Brain microvascular endothelial cell (primary cell): ENCODE data around the gene PVALEF.

ENCODE experiments used
- DNase-seq: peaks from one replicate; pipeline ENCODE4 v3.0.0-alpha.2; 2020
- H3K27ac ChIP-seq: fragments of 250-450 bp; sonication (Bioruptor Pico); 2 replicates; pipeline ENCODE4 v1.5.1; 2020; ENCODE audit warnings: mild to moderate bottlenecking, moderate library complexity
- H3K27me3 ChIP-seq: fragments of 250-450 bp; sonication (Bioruptor Pico); replicated peaks from 2 replicates; pipeline ENCODE4 v1.5.1; 2020; ENCODE audit warnings: mild to moderate bottlenecking
- H3K36me3 ChIP-seq: fragments of 250-450 bp; sonication (Bioruptor Pico); replicated peaks from 2 replicates; pipeline ENCODE4 v1.5.1; 2020; ENCODE audit warnings: mild to moderate bottlenecking
- H3K4me3 ChIP-seq: 2 replicates; pipeline ENCODE4 v1.5.1; 2011; ENCODE audit warnings: low read depth, mild to moderate bottlenecking, control low read depth, low read length, moderate library complexity
- in situ Hi-C: cut with HindIII; loops from 2 replicates; pipeline ENCODE4 v1.10.0; 2017; ENCODE audit warnings: low sequenced_read_pairs, low pct_ligation_motif_present
- TF ChIP-seq, protein P1 (sequence below): IDR thresholded peaks from 2 replicates; pipeline ENCODE4 v1.5.1; 2011; ENCODE audit warnings: low read depth, mild to moderate bottlenecking, moderate library complexity, low read length, control low read depth, inconsistent platforms; ENCODE audit errors: missing control alignments

PVALEF gene

DNA sequence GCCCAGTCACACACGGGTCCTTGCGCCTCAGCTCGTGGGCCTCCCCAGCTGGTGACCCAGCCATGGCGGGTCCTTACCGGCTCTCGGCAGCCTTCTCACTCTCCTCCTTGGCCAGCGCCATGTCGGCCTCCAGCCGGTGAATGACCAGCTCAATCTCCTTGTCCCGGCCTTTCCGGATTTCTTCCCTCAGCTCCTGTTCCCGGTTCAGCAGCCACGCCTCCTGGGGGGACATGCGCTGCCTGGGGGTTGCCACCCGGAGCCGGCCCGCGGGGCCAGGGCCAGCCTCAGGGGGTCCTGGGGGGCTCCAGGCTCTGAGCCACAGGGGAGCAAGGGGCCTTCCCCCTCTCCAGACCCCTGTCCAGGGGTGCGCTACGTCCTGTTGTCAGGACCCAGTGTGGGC, 25.8 kb downstream of the PVALEF start:
- TF ChIP-seq, protein P1, sequence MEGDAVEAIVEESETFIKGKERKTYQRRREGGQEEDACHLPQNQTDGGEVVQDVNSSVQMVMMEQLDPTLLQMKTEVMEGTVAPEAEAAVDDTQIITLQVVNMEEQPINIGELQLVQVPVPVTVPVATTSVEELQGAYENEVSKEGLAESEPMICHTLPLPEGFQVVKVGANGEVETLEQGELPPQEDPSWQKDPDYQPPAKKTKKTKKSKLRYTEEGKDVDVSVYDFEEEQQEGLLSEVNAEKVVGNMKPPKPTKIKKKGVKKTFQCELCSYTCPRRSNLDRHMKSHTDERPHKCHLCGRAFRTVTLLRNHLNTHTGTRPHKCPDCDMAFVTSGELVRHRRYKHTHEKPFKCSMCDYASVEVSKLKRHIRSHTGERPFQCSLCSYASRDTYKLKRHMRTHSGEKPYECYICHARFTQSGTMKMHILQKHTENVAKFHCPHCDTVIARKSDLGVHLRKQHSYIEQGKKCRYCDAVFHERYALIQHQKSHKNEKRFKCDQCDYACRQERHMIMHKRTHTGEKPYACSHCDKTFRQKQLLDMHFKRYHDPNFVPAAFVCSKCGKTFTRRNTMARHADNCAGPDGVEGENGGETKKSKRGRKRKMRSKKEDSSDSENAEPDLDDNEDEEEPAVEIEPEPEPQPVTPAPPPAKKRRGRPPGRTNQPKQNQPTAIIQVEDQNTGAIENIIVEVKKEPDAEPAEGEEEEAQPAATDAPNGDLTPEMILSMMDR, result no peak
- H3K27me3 ChIP-seq, result no peaks in the 10 kb centered on the region
- no peak overlapping the region for H3K4me3 ChIP-seq
- H3K36me3 ChIP-seq, result no peaks in the 10 kb centered on the region
- in situ Hi-C loops, result no loop called here
- no peak for DNase-seq
- no peak overlapping the region for H3K27ac ChIP-seq

DNA sequence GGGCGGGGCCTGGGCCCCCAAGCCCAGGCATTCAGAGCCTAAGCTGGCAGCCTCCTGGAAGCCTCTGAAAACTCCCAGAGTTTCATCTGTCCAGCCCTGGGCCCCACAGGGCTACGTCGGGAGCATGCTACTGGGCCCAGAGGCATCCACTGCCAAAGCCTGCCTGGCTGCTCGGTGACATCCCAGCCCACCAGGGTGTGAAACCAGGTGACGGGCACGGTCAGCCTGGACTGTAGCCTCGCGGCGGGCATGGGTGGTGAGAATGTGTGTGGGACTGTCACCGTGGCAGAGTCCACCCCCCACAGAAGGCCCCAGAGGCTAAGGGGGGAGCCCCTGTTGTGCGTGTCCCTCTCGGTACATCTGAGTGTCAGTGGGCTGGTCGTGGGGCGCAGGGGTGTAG, 26.3 kb downstream of the PVALEF start:
- H3K27me3 ChIP-seq, result no peaks in the 10 kb centered on the region
- no peak for DNase-seq
- TF ChIP-seq, protein P1, result no peak
- in situ Hi-C loops, result no loop called here
- H3K4me3 ChIP-seq, result no peak overlapping the region
- H3K27ac ChIP-seq, result no peak overlapping the region
- H3K36me3 ChIP-seq, result no peaks in the 10 kb centered on the region

DNA sequence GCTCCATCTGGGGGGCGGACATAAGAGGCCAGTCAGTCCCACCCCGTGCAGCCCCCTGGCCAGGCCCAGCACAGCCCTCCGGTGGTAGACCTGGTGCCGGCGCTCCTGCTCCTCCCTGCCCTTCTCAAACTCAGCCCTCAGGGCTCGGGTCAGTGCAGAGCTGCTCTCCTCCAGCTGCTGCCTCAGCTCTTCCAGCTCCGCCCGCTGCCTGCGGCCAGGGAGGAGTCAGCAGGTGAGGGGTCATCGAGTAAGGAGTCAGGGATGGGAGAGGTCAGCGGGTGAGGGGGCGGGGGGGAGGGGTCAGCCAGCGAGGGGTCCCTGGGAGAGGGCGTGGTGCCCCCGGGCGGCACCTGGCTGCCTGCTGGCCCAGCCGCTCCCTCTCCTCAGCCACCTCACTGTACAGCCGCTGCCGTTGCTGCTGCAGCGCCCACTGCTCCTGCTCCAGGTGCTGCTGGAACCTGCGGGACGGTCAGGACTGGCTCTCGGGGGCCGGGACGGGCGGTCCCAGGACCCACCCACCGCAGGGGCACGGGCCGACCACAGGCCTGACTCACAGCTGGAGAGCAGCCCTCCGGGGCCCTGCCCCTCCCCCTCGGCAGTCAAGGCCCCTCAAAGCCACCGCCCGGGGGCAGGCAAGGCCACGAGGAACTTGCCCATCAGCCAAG, 27.2 kb downstream of the PVALEF start:
- Histone ChIP-seq H3K36me3 (no peaks in the 10 kb centered on the region), H3K27me3 (no peaks in the 10 kb centered on the region), H3K4me3 (no peak overlapping the region), H3K27ac (no peak overlapping the region)
- no peak for DNase-seq
- in situ Hi-C loops, result no loop called here
- TF ChIP-seq, protein P1, result no peak

DNA sequence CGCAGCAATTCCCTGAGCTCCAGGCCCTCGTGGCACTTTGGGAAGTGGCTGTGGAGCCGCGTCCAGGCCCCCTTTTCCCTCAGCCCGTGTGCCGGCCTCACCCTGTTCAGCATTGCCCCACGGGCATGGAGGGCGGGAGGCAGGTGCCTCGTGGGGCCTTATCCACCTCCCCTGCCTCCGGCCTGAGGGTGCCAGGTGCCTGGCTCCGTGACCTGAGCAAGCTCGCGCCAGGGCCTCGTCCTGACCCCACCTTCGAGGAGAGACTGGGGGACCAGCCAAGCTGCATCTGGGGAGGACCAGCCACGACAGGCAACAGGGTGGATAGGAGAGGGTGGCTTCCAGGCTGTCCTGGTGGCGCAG, 27.7 kb downstream of the PVALEF start:
- Histone ChIP-seq H3K36me3 (no peaks in the 10 kb centered on the region), H3K27ac (no peak overlapping the region), H3K4me3 (no peak overlapping the region), H3K27me3 (no peaks in the 10 kb centered on the region)
- no peak for DNase-seq
- in situ Hi-C loops, result no loop called here
- TF ChIP-seq, protein P1, result no peak

DNA sequence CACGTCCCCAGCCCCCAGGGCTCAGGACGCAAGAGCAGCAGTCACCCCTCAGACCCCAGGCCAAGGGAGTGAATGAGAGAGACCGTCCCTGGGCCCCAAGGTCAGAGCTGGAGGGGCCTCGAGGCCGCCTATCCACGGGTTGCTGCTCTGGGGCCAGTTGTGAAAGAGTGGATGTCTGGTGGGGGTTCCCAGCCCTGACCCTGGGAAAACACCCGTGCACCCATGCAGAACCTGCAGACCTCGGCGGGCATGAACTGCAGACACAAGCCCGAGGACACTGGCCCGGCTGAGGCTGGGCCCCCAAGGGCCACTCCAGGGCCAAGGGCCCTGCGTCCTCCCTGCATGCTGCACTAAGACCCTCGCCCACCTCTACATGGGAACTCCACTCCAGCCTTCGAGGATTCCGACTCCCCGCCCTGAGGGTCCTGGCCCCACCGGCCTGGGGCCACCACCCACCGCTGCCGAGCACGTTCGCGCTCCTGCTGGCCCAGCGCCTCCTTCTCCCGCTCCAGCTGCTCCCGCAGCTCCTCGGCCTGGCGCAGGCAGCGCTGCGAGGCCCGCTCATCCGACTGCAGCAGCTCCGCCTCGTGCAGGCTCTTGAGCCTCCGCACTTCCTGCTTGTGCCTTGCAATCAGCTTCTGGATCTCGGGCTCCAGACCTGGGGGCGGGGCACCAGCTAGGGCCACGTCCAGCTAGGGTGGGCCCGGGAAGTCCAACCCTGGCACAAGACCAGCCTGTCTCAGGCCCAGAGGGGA, 28.3 kb downstream of the PVALEF start:
- in situ Hi-C loops, result no loop called here
- no peaks in the 10 kb centered on the region for H3K36me3 ChIP-seq
- H3K27me3 ChIP-seq, result no peaks in the 10 kb centered on the region
- no peak overlapping the region for H3K4me3 ChIP-seq
- H3K27ac ChIP-seq, result no peak overlapping the region
- no peak for DNase-seq
- TF ChIP-seq, protein P1, result no peak
